K562 (cell line): ENCODE measurements around the gene STX12. TPM values are rescaled to one million over a fixed set of nuclear protein-coding genes. Genes with fewer than 3 reads are reported as not detected.

Experiments
- DACH1 ChIP-seq: fragments of 450-650 bp; IDR thresholded peaks from 2 replicates; pipeline ENCODE4 v1.6.1; 2018; ENCODE audit not compliant: partially characterized antibody
- E2F3 ChIP-seq: fragments of 250-450 bp; sonication (Bioruptor Pico); IDR thresholded peaks from 2 replicates; pipeline ENCODE4 v1.4.0; 2020; ENCODE audit warnings: mild to moderate bottlenecking
- EGR1 ChIP-seq: fragments of 450-650 bp; conservative IDR thresholded peaks from 2 replicates; pipeline ENCODE4 v1.6.1; 2017; ENCODE audit warnings: mild to moderate bottlenecking
- FOXA3 ChIP-seq, 2 experiments: fragments of 450-650 bp in 1 of 2; sonication (generic) in 1 of 2; formaldehyde crosslinking; IDR thresholded peaks in 1 of 2; conservative IDR thresholded peaks in 1 of 2; 2 replicates each; pipeline versions ENCODE4 v1.4.0 to v1.8.0; 2020 to 2022; ENCODE audit warnings: mild to moderate bottlenecking in 2 of 2, missing genetic modification reagents in 1 of 2
- HDAC2 ChIP-seq: fragments of 450-650 bp; IDR thresholded peaks from 2 replicates; pipeline ENCODE4 v1.6.1; 2016; ENCODE audit warnings: mild to moderate bottlenecking
- L3MBTL2 ChIP-seq: fragments of 450-650 bp; IDR thresholded peaks from 2 replicates; pipeline ENCODE4 v1.6.1; 2016; ENCODE audit warnings: mild to moderate bottlenecking, moderate library complexity
- MAZ ChIP-seq, 2 experiments: fragments of 450-650 bp in 1 of 2; sonication (generic) in 1 of 2; formaldehyde crosslinking; IDR thresholded peaks in 1 of 2; conservative IDR thresholded peaks in 1 of 2; 2 replicates each; pipeline versions ENCODE4 v1.4.0 to v1.5.0; 2020; ENCODE audit warnings: mild to moderate bottlenecking in 1 of 2, missing genetic modification reagents in 1 of 2
- POLR2G ChIP-seq: fragments of 200-400 bp; formaldehyde crosslinking; IDR thresholded peaks from 2 replicates; pipeline ENCODE4 v1.6.1; 2017; ENCODE audit warnings: low read depth, mild to moderate bottlenecking, antibody characterized with exemption, low read length, moderate library complexity
- RBFOX2 ChIP-seq: fragments of 200-400 bp; formaldehyde crosslinking; IDR thresholded peaks from 2 replicates; pipeline ENCODE4 v1.6.1; 2017; ENCODE audit warnings: low read depth, mild to moderate bottlenecking, low read length, moderate library complexity
- SRSF1 ChIP-seq: fragments of 200-400 bp; formaldehyde crosslinking; IDR thresholded peaks from 2 replicates; pipeline ENCODE4 v1.6.1; 2017; ENCODE audit warnings: mild to moderate bottlenecking, low read depth, low read length, moderate library complexity
- polyA plus RNA-seq, 8 experiments: library from polyadenylated mRNA; depleted of rRNA in 4 of 8; stranded (reverse) in 5 of 8; unstranded in 3 of 8; fragments of >200 nt; fragmentation: Nextera tagmentation in 2 of 8; fragmentation: Illumina TruSeq in 1 of 8; extraction: Ambion mirVana in 2 of 8; extraction: Trizol in 1 of 8; gene quantifications; 2 replicates each; pipeline versions ENCODE4 v1.2.1 to v1.2.3, GENCODE V29; 2011 to 2014; ENCODE audit warnings: inconsistent platforms in 1 of 8, missing spikeins in 1 of 8
- total RNA-seq, 7 experiments: library from RNA; depleted of rRNA in 6 of 7; stranded (reverse); fragments of >200 nt in 6 of 7; fragmentation: Illumina TruSeq in 2 of 7; extraction: Trizol in 2 of 7; gene quantifications; 2 replicates each; pipeline versions ENCODE4 v1.2.1 to v1.2.3, GENCODE V29; 2011 to 2021; ENCODE audit warnings: low replicate concordance in 1 of 7
- TF ChIP-seq, protein P1 (sequence below): sonication (generic); formaldehyde crosslinking; IDR thresholded peaks from 2 replicates; pipeline ENCODE4 v1.8.0; 2023; ENCODE audit warnings: missing genetic modification reagents, mild to moderate bottlenecking, borderline replicate concordance
- TF ChIP-seq, protein P2 (sequence below): fragments of 200-800 bp; sonication (Bioruptor generic); IDR thresholded peaks from 2 replicates; pipeline ENCODE4 v1.6.1; 2017; ENCODE audit warnings: missing genetic modification characterization, missing compliant biosample characterization
- TF ChIP-seq, protein P3 (sequence below): fragments of 250-450 bp; sonication (Bioruptor Pico); IDR thresholded peaks from 2 replicates; pipeline ENCODE4 v1.4.0; 2020; ENCODE audit warnings: borderline replicate concordance

STX12 gene
- total and polyA plus RNA-seq, 9 of the 15 experiments (the other 6 are each of a cell fraction or from before 2014, with no cell fraction given): 16.9 to 31.3 (median 25.7) TPM

DNA sequence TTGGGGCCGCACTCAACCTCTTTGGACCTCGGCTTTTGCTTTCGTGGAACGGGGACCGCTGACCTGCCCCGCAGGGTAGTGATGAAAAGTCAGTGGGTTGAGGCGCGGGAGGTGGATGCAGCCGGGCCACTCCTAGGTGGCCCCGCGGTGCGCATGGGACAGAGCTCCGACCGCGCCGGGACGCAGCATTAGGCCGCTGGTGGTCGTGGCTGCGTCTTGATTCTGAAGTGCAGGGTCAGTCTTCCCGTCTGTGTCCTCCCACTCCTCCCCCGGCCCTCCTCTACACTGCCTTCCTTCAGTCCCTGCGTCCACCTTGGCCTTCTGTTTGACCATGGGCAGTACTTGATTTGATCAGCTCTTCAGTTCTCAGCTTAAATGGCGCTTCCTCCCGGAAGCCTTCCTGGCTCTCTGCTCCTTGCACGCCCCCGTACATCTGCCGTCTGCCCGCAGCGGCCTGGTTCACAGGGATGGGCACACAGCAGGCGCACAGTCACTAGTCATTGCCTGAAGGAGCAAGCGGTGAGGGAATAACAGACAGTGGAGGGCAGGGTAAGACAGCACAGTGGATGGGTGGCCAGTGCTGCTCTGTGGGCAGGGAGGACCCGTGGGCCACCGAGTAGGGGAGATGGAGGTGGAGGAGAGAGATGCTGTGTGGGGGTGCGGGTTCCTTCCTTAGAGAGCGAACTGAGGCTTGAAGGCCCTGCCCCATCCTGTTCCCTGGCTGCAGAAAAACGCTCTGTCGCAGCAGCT lies 100.0 kb downstream of the STX12 start (continued):
- TF ChIP-seq, protein P1, sequence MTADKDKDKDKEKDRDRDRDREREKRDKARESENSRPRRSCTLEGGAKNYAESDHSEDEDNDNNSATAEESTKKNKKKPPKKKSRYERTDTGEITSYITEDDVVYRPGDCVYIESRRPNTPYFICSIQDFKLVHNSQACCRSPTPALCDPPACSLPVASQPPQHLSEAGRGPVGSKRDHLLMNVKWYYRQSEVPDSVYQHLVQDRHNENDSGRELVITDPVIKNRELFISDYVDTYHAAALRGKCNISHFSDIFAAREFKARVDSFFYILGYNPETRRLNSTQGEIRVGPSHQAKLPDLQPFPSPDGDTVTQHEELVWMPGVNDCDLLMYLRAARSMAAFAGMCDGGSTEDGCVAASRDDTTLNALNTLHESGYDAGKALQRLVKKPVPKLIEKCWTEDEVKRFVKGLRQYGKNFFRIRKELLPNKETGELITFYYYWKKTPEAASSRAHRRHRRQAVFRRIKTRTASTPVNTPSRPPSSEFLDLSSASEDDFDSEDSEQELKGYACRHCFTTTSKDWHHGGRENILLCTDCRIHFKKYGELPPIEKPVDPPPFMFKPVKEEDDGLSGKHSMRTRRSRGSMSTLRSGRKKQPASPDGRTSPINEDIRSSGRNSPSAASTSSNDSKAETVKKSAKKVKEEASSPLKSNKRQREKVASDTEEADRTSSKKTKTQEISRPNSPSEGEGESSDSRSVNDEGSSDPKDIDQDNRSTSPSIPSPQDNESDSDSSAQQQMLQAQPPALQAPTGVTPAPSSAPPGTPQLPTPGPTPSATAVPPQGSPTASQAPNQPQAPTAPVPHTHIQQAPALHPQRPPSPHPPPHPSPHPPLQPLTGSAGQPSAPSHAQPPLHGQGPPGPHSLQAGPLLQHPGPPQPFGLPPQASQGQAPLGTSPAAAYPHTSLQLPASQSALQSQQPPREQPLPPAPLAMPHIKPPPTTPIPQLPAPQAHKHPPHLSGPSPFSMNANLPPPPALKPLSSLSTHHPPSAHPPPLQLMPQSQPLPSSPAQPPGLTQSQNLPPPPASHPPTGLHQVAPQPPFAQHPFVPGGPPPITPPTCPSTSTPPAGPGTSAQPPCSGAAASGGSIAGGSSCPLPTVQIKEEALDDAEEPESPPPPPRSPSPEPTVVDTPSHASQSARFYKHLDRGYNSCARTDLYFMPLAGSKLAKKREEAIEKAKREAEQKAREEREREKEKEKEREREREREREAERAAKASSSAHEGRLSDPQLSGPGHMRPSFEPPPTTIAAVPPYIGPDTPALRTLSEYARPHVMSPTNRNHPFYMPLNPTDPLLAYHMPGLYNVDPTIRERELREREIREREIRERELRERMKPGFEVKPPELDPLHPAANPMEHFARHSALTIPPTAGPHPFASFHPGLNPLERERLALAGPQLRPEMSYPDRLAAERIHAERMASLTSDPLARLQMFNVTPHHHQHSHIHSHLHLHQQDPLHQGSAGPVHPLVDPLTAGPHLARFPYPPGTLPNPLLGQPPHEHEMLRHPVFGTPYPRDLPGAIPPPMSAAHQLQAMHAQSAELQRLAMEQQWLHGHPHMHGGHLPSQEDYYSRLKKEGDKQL (CRISPR knock-in tag): peak; percentile 57; the same call in 1 of the 2 replicates
- TF ChIP-seq FOXA3 (CRISPR knock-in tag; conservative IDR thresholded peaks at IDR 0.05 in 1 of 2, IDR thresholded peaks at IDR 0.05 in 1 of 2): peak in 1 of 2 experiments; percentile 68; a peak in 2 of 4 replicates
- TF ChIP-seq E2F3: no peak
- no peak for TF ChIP-seq DACH1
- TF ChIP-seq, protein P2, sequence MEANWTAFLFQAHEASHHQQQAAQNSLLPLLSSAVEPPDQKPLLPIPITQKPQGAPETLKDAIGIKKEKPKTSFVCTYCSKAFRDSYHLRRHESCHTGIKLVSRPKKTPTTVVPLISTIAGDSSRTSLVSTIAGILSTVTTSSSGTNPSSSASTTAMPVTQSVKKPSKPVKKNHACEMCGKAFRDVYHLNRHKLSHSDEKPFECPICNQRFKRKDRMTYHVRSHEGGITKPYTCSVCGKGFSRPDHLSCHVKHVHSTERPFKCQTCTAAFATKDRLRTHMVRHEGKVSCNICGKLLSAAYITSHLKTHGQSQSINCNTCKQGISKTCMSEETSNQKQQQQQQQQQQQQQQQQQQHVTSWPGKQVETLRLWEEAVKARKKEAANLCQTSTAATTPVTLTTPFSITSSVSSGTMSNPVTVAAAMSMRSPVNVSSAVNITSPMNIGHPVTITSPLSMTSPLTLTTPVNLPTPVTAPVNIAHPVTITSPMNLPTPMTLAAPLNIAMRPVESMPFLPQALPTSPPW (CRISPR knock-in tag): peak; percentile 5; the same call in 1 of the 2 replicates
- TF ChIP-seq SRSF1: 0 out of 2 replicates have a peak, but pooled peaks have one; percentile 52
- peak; percentile 73; the same call in 1 of the 2 replicates for TF ChIP-seq HDAC2
- peak; percentile 38; the same call in 1 of the 2 replicates for TF ChIP-seq L3MBTL2
- TF ChIP-seq EGR1: peak; percentile 76
- TF ChIP-seq, protein P3, sequence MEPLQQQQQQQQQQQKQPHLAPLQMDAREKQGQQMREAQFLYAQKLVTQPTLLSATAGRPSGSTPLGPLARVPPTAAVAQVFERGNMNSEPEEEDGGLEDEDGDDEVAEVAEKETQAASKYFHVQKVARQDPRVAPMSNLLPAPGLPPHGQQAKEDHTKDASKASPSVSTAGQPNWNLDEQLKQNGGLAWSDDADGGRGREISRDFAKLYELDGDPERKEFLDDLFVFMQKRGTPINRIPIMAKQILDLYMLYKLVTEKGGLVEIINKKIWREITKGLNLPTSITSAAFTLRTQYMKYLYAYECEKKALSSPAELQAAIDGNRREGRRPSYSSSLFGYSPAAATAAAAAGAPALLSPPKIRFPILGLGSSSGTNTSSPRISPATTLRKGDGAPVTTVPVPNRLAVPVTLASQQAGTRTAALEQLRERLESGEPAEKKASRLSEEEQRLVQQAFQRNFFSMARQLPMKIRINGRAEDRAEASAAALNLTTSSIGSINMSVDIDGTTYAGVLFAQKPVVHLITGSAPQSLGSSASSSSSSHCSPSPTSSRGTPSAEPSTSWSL: no peak
- TF ChIP-seq POLR2G: peak; percentile 1; the same call in 1 of the 2 replicates
- peak; percentile 64 for TF ChIP-seq RBFOX2
- peak; percentile 13 to 23; a peak in 1 of 4 replicates for TF ChIP-seq MAZ (CRISPR knock-in tag; conservative IDR thresholded peaks at IDR 0.05 in 1 of 2, IDR thresholded peaks at IDR 0.05 in 1 of 2)
